Testis (tissue), 2 donors: ENCODE results near the gene DGKB.

Source experiments
- CTCF ChIP-seq, 3 experiments: fragments of 450-650 bp in 2 of 3; fragments of 200-600 bp in 1 of 3; sonication (generic) in 1 of 3; IDR thresholded peaks; one replicate each; pipeline ENCODE4 v1.5.1; 2016 to 2019; ENCODE audit warnings: antibody characterized with exemption in 3 of 3, mild to moderate bottlenecking in 2 of 3, moderate library complexity in 1 of 3
- POLR2A ChIP-seq: fragments of 450-650 bp; IDR thresholded peaks from one replicate; pipeline ENCODE4 v1.6.1; 2017; ENCODE audit warnings: antibody characterized with exemption, mild to moderate bottlenecking, moderate library complexity

- TF ChIP-seq POLR2A: no peak
- no peak for TF ChIP-seq CTCF (IDR thresholded peaks at IDR 0.05)
These were observed 188.3 kb downstream of the DGKB start for GRCh38 chr7:14714161-14714728.
